Astrocyte of the hippocampus (primary cell): ENCODE measurements around the gene C1QTNF5.

Experiments
- DNase-seq: peaks from one replicate; pipeline ENCODE4 v3.0.0; 2011; ENCODE audit warnings: low read depth, low spot score

C1QTNF5 gene

GRCh38 chr11:119318240-119319135 lies 22.2 kb downstream of the C1QTNF5 start:
- peak; percentile 76 for DNase-seq

- DNase-seq = no peak
These were observed 23.0 kb downstream of the C1QTNF5 start for GRCh38 chr11:119317592-119318239.

- DNase-seq = peak; percentile 84
These were observed 23.7 kb downstream of the C1QTNF5 start, which contains the start of gene MCAM for GRCh38 chr11:119316729-119317591. MCAM (minus strand) TSS chr11:119317130; CDS start chr11:119317101, 29 bp downstream.

GRCh38 chr11:119316016-119316728 lies 24.5 kb downstream of the C1QTNF5 start:
- peak; percentile 70 for DNase-seq

- DNase-seq = peak; percentile 76
These were observed 25.3 kb downstream of the C1QTNF5 start for GRCh38 chr11:119315131-119316015.

- DNase-seq = no peak
These were observed 26.0 kb downstream of the C1QTNF5 start for GRCh38 chr11:119314726-119315125.

DNA sequence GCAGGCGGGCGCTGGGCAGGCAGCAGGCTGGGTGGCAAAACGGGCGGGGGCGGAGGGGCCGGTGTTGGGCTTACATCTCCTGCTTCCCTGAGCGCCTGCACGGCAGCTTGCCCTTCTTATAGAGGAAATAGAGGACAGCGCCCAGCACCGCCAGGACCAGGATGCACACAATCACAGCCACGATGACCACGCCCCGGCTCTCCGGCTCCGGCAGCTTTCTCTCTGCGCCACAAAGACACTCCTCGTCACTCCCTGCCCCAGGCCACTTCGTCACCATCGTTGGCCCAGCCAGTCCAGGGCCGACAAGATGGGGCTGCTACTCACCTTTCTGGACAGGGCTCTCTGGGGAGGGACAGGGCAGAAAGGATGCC lies 30.0 kb downstream of the C1QTNF5 start:
- no peak for DNase-seq

- DNase-seq = no peak
These were observed 30.6 kb downstream of the C1QTNF5 start for GRCh38 chr11:119309953-119310681.

GRCh38 chr11:119309411-119309810 lies 31.3 kb downstream of the C1QTNF5 start:
- no peak for DNase-seq

DNA sequence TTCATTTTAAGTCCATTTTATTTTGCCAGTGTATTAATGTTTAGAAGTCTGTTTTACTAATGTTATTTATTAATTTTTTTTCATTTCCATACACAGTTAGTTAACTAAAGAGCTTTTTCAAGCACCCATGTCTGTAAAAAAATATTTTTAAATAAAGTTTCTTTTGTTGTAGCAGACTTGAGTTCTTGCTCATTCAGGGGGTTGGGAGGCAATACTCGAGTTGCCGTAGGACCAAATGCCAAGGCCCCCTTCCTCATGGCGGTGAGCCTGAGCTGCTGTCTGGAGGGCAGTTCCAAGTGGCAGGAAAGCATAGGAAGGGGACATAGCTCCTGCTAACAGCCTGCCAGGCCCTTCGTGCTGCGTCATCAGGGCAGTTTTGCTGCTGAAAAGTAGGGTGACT lies 32.7 kb downstream of the C1QTNF5 start:
- DNase-seq = no peak

DNA sequence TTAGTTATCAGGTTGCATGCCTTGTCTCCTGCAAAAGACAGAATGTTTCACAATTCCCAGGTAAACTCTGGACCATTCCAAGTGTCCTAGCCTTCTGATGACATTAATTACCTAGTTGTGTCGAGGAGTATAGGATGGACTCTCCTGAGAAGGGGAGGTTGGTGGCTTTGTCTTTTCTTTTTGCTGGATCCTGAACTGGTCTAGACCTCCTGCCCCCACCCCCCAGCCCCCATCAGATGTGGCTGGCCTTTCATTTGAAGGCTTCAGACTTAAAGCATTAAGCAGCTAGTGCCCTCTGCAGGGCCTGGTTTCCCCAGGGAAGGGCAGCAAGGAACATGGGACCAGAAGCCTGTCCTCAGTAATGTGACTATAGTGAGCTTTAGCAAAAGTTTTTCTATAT lies 33.5 kb downstream of the C1QTNF5 start:
- DNase-seq = peak; percentile 33

- DNase-seq = no peak
These were observed 34.3 kb downstream of the C1QTNF5 start for GRCh38 chr11:119306373-119306890.

DNA sequence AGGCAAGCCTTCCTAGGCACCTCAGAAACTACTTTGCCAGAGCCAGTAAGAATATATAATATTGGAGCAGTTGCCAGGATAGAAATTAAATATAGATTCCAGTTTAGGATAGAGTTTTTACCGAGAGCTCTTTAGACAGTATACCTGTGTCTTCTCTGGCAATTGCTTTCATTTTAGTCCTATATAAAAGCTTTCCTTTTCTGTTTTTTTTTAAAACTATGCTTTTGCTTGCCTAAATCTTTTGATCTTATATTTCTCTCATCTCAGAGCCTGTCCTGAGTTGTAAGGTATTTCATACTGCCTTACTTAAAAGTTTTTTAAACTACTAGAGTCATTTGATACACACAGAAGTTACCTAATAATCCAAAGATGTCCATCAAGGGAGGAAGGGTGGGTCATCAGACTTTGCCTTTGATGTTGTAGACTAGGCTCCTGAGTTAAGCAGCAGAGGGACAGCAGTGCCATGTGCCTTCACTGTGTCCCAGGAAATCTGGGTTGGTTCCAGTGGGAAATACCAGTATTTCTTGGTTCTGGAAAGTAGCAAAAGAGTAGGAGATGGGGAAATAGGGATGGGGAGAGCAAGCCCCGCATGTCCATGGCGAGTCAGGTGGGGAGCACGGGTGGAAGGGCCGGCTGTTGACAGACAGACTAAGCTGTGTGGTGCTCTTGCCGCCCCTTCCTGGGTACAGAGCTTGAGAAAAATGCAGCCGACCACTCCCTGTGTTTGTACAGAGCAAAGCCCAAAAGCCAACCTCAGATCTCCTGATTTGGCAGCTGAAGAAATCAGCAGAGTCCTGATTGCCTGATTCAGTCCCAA lies 34.9 kb downstream of the C1QTNF5 start:
- no peak for DNase-seq

GRCh38 chr11:119303227-119303718 lies 37.4 kb downstream of the C1QTNF5 start:
- DNase-seq = no peak

- no peak for DNase-seq
These were observed 40.3 kb downstream of the C1QTNF5 start for GRCh38 chr11:119300198-119300964.

- no peak for DNase-seq
These were observed 41.3 kb downstream of the C1QTNF5 start for GRCh38 chr11:119299416-119299815.

DNA sequence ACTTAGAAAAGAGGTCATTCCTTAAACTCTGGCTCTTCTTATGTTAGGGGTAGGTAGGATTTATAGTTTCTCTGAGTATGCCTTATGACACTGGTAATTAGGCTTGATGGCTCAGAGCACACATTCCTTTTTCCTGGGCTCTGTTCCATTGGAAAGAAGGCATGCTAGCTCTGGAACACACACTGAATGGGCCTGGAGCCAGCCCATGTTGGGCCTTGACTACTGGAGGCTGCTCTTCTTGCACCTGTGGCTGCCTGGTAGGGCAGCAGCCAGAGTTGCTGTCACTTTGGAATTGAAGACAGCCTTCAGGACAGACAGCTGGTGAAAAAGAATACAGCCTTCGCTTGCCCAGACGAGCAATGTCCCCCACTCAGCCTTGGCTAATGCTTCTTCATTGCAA lies 42.0 kb downstream of the C1QTNF5 start:
- DNase-seq = peak; percentile 72

DNA sequence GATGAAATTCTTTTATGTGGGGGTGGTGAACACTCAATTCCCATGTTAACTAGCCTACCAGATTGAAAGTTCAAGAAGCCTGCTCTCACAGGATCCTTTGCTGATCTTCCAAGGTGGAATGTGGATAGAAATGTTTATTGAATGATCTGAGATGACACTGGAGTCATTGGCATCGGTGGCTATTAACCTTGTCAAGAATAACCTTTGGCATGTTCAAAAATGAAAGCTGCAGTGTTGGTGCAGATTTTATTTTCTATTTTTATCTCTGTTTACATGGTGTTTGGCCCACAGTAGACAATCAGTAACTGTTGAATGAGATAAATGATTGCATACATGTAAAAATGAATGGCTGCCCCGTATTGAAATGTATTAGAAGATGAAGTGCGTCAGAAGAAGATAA lies 42.7 kb downstream of the C1QTNF5 start:
- no peak for DNase-seq
